Measurements from ENCODE around the gene USP33.
A peak's percentile ranks its signal among the peaks of the same experiment; 100 is the strongest.
"Not testable (repeated sequence)": the region's sequence is repeated elsewhere in the genome, so short reads cannot be mapped to it uniquely, and the experiment has no call there.

Gene USP33

DNA sequence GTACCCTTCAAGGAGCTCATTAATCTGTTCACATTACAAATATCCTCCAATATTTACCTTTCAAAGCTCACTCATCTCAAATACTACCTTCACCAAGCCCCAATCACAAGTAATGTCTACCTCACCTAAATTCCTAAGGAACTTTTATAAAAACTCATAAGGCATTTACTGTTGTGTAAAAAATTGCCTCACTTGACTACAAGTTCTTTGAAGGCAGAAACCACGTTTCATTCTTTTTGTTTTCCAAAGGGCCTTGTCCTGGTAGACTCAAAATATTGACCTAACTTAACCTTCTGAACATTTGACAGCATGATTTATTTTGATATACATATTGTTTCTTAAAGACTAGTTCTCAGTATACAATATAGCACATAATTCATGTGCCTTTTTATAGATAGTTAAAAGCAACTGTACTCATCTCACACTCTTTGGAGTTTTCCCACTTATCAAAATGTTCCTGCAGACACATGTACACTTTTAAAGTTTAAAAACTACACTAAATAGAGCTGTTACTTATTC is 2.5 kb downstream of the USP33 start:
- Mint-ChIP-seq H3K27me3 (no peaks in the 10 kb centered on the region), H3K9me3 (ENCODE audit: low read depth) (no peaks in the 10 kb centered on the region), H3K27ac (peak overlapping the region; percentile 31), H3K4me3 (peak overlapping the region; percentile 93), H3K4me1 (ENCODE audit: low read depth) (peaks cover 54% of the 10 kb centered on the region), H3K36me3 (no peaks in the 10 kb centered on the region)

DNA sequence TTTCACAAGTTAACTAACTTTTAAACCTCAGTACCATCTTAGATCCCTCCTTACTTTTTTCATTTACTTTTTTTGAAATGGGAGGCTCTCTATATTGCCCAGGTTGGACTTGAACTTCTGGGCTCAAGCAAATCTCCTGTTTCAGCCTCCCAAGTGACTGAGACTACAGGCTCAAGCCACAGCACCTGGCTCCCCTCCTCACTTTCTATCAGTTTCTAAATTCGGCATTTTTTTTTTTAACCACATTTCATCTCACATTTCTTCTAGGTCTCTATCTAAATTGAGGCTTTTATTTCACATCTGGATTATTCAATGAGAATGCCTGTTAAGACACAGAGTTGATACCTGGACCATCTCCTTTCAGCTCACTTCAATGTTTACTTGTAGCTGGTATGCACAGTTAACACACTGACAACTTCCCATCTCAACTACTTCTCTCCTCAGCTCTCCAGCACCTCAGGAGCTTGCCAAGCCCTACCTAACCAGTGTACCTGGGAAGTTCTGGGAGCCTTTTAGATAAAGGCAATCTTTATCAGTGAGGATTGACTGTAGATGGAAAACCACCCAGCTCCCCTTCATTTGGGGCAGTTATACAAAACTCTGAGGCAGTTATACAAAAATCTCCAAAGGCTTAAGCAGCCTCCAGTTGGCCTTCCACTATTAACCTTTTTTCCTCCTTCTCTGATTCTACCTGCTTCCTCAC is 3.4 kb downstream of the USP33 start:
- H3K9me3 Mint-ChIP-seq (ENCODE audit: low read depth): no peaks in the 10 kb centered on the region
- peak overlapping the region; percentile 93 for H3K4me3 Mint-ChIP-seq
- H3K27me3 Mint-ChIP-seq: no peaks in the 10 kb centered on the region
- peak overlapping the region; percentile 36 for H3K27ac Mint-ChIP-seq
- H3K36me3 Mint-ChIP-seq: no peaks in the 10 kb centered on the region
- peaks cover 56% of the 10 kb centered on the region for H3K4me1 Mint-ChIP-seq (ENCODE audit: low read depth)

DNA sequence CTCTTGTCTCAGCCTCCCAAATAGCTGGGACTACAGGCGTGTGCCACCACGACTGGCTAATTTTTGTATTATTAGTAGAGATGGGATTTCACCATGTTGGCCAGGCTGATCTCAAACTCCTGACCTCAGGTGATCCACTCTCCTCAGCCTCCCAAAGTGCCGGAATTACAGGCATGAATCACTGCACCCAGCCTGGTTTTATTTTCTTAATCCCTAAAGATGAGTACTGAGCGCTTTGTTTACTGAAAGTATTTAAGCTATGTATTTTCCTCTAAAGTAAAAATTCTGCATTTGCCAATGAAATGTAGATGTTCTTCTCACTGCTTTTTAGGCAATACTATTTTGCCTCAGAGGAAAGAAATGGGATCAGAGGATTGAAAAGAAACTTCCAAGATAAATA is 10.2 kb downstream of the USP33 start:
- not testable (repeated sequence) for H3K4me3 Mint-ChIP-seq; H3K27me3 Mint-ChIP-seq; H3K36me3 Mint-ChIP-seq; H3K27ac Mint-ChIP-seq; H3K9me3 Mint-ChIP-seq (ENCODE audit: low read depth)
- H3K4me1 Mint-ChIP-seq (ENCODE audit: low read depth): peaks cover 67% of the 10 kb centered on the region

DNA sequence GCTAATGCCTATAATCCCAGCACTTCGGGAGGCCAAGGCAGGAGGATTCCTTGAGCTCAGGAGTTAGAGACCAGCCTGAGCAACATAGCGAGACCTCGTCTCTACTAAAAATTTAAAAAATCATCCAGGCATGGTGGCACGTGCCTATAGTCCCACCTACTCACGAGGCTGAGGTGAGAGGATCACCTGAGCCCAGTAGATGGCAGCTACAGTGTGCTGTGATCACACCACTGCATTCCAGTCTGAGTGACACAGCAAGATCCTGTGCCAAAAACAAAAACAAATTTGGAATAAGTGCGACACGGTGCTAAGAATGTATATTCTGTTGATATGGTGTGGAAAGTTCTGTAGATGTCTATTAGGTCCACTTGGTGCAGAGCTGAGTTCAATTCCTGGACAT is 15.1 kb downstream of the USP33 start:
- H3K36me3 Mint-ChIP-seq: peaks cover 3% of the 10 kb centered on the region
- no peaks in the 10 kb centered on the region for H3K9me3 Mint-ChIP-seq (ENCODE audit: low read depth)
- no peaks in the 10 kb centered on the region for H3K27me3 Mint-ChIP-seq
- H3K4me1 Mint-ChIP-seq (ENCODE audit: low read depth): peaks cover 56% of the 10 kb centered on the region
- no peak overlapping the region for H3K4me3 Mint-ChIP-seq
- H3K27ac Mint-ChIP-seq: peak overlapping the region; percentile 6

DNA sequence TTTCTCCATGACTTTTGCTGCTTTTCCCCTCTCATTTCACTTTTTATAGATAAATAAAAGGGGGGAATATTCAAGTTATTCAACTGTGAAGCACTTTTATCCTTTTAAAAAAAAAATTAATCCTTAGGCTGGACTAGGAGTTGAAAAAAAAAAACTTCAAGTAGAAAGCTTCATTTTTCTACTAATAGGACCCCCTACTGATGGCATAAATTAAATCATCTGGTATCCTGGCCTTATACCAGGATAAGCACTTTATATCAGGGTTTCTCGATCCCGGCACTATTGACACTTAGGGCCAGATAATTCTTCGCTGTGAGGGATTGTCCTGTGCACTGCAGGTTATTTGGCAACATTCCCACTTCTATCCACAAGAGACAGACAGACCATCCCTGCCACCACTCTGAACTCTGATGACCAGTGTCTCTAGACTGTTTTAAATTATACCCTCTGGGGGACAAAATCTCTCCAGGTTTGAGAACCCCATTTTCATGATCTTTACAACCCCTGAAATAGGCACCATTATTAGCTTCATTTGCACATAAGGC is 17.6 kb downstream of the USP33 start:
- H3K27ac Mint-ChIP-seq: no peak overlapping the region
- no peak overlapping the region for H3K4me3 Mint-ChIP-seq
- no peaks in the 10 kb centered on the region for H3K9me3 Mint-ChIP-seq (ENCODE audit: low read depth)
- no peaks in the 10 kb centered on the region for H3K27me3 Mint-ChIP-seq
- H3K36me3 Mint-ChIP-seq: peaks cover 3% of the 10 kb centered on the region
- H3K4me1 Mint-ChIP-seq (ENCODE audit: low read depth): peaks cover 35% of the 10 kb centered on the region

DNA sequence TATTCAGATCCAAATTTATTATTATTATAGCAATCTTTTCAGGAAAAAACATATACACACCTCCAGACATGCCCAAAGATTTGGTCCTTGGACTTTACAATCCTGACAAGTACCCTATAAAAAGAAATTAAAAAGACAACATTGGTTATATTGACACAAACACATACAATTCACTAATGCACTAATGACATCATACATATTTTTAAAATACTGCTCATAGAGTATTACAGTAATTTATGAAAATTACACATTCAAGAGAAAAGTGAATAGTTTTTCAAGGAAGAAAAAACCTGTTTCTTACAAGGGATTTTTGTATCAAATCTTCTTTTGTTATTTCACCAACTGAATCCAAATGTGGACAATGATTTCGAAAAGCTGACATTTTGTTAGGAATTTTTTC is 18.3 kb downstream of the USP33 start:
- no peak overlapping the region for H3K27ac Mint-ChIP-seq
- peaks cover 29% of the 10 kb centered on the region for H3K4me1 Mint-ChIP-seq (ENCODE audit: low read depth)
- peaks cover 3% of the 10 kb centered on the region for H3K36me3 Mint-ChIP-seq
- no peaks in the 10 kb centered on the region for H3K27me3 Mint-ChIP-seq
- H3K4me3 Mint-ChIP-seq: no peak overlapping the region
- H3K9me3 Mint-ChIP-seq (ENCODE audit: low read depth): no peaks in the 10 kb centered on the region

DNA sequence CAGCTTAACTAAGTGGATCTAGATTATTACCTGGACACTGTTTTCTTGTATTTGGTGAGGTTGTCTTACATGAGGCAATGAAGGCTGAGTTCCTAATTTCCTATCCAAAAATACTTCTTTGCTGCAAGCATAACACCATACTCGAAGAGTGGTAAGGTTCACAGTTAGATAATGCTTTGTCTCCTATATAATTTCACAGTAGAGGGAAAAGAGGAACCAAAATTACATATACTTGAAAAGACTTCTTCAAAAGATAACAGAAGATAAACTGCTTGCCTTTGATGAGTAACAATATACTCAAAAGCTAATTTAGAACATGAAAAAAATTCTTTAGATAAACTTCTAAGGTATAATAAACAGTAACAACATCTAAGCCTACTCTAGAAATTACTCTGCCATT is 20.4 kb downstream of the USP33 start:
- H3K36me3 Mint-ChIP-seq: no peaks in the 10 kb centered on the region
- H3K27me3 Mint-ChIP-seq: no peaks in the 10 kb centered on the region
- H3K4me1 Mint-ChIP-seq (ENCODE audit: low read depth): peaks cover 10% of the 10 kb centered on the region
- H3K9me3 Mint-ChIP-seq (ENCODE audit: low read depth): no peaks in the 10 kb centered on the region
- no peak overlapping the region for H3K4me3 Mint-ChIP-seq
- no peak overlapping the region for H3K27ac Mint-ChIP-seq

DNA sequence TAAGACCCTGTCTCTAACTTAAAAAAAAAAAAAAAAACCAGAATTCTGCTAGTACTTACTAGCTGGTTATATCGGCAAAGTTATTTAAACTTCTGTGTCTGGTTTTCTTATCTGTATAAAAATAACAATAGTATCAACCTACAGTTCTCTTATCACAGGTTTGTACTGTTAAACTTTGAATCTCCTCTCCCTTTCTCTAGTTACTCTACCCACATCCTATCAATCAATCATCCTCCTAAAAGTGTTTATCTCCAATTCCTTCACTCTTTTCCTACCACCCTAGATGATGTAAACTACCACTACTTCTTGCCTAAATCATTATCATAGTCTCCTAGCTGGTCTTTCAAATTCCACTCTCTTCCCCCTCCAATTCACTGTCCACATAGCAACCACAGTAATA is 27.6 kb downstream of the USP33 start:
- H3K27me3 Mint-ChIP-seq: no peaks in the 10 kb centered on the region
- no peaks in the 10 kb centered on the region for H3K9me3 Mint-ChIP-seq (ENCODE audit: low read depth)
- H3K36me3 Mint-ChIP-seq: no peaks in the 10 kb centered on the region
- H3K4me3 Mint-ChIP-seq: no peak overlapping the region
- no peak overlapping the region for H3K27ac Mint-ChIP-seq
- no peaks in the 10 kb centered on the region for H3K4me1 Mint-ChIP-seq (ENCODE audit: low read depth)

DNA sequence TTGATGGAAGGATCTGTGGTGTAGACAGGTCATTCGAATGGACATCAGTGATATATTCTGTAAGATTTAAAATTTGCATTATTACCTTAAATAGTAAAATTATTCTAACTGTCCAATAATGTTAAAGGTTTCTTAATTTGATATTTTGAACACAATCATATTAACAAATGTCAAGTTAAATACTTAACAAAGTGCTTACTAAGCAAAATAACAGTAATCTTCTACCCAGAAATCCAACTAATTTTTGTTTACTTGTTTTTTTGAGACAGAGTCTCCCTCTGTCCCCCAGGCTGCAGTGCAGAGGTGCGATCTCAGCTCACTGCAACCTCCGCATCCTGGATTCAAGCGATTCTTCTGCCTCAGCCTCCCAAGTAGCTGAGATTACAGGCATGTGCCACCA is 33.9 kb downstream of the USP33 start:
- no peak overlapping the region for H3K4me3 Mint-ChIP-seq
- peaks cover 8% of the 10 kb centered on the region for H3K36me3 Mint-ChIP-seq
- H3K27me3 Mint-ChIP-seq: no peaks in the 10 kb centered on the region
- no peak overlapping the region for H3K27ac Mint-ChIP-seq
- H3K9me3 Mint-ChIP-seq (ENCODE audit: low read depth): no peaks in the 10 kb centered on the region
- peaks cover 2% of the 10 kb centered on the region for H3K4me1 Mint-ChIP-seq (ENCODE audit: low read depth)

DNA sequence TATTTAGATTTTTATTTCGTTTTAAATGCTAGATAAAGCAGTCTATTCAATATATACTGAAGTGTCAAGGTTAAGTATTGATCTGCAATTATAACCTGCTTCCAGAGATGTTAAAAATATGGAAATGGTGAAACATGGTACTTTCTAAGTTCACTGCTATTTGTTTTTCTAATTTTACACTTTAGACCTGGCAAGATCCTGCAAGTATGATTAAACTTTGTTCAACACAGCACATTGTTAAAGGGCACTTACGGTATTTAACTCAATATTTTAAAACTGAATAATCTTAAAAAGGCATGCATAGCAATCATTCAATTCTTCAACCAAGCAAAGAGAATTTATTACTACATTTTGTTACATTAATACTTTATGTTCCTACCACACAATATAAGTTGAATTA is 41.5 kb downstream of the USP33 start:
- H3K27ac Mint-ChIP-seq: no peak overlapping the region
- H3K27me3 Mint-ChIP-seq: no peaks in the 10 kb centered on the region
- peaks cover 2% of the 10 kb centered on the region for H3K4me1 Mint-ChIP-seq (ENCODE audit: low read depth)
- peaks cover 19% of the 10 kb centered on the region for H3K36me3 Mint-ChIP-seq
- H3K9me3 Mint-ChIP-seq (ENCODE audit: low read depth): no peaks in the 10 kb centered on the region
- H3K4me3 Mint-ChIP-seq: no peak overlapping the region

DNA sequence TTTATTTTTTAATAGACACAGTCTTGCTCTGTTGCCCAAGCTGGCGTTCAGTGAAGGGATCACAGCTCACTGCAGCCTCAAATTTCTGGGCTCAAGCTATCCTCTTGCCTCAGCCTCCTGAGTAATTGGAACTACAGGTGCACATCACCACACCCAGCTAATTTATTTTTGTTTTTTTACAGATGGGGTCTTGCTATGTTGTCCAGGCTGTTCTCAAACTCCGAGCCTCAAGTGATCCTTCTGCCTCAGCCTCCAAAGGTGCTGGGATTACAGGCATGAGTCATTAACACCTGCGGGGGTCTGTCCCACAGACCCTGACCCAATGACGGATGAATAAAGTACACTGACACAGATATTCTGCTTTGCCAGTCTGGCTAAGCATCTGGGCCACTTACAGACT is 43.6 kb downstream of the USP33 start:
- Mint-ChIP-seq H3K4me3 (no peak overlapping the region), H3K27me3 (no peaks in the 10 kb centered on the region), H3K4me1 (ENCODE audit: low read depth) (no peaks in the 10 kb centered on the region), H3K27ac (no peak overlapping the region), H3K9me3 (ENCODE audit: low read depth) (no peaks in the 10 kb centered on the region), H3K36me3 (peaks cover 15% of the 10 kb centered on the region)

DNA sequence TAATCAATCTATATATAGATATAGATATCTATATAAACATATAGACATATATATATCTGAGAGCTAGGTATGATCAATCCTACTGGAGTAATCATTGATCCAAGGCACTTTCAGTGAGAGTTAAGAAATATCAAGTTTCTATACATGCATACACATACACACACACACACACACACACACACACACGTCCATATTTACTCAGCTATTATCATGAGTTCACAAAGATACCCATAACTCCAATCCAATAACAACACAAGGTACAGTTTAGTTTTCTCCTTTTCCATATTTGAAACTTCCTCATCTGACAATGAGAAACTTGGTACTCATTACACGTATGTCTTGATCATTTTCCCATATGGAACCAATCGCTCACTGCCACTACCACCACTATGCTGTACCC is 49.9 kb downstream of the USP33 start:
- H3K36me3 Mint-ChIP-seq: peaks cover 14% of the 10 kb centered on the region
- H3K27ac Mint-ChIP-seq: no peak overlapping the region
- no peaks in the 10 kb centered on the region for H3K9me3 Mint-ChIP-seq (ENCODE audit: low read depth)
- H3K4me1 Mint-ChIP-seq (ENCODE audit: low read depth): peaks cover 1% of the 10 kb centered on the region
- no peak overlapping the region for H3K4me3 Mint-ChIP-seq
- no peaks in the 10 kb centered on the region for H3K27me3 Mint-ChIP-seq

DNA sequence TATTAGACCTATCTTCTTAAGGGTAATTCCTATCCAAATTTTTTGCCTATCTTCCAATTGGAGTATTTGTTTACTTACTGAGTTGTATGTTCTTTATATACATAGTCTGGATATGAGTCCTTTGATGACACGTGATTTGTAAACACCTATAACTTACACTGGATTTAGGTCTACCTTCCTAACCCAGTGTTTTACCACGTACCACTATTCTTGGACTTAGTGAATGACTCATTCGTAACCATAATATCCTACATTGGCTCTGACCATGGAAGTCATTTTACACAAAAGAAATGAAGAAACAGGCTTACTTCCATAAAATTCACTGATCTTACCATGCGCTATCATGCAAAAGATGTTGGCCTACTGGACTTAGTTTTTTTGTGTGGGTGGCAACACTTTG is 53.3 kb downstream of the USP33 start:
- Mint-ChIP-seq H3K4me3 (no peak overlapping the region), H3K27ac (no peak overlapping the region), H3K4me1 (ENCODE audit: low read depth) (peaks cover 2% of the 10 kb centered on the region), H3K9me3 (ENCODE audit: low read depth) (no peaks in the 10 kb centered on the region), H3K36me3 (peaks cover 9% of the 10 kb centered on the region), H3K27me3 (no peaks in the 10 kb centered on the region)

DNA sequence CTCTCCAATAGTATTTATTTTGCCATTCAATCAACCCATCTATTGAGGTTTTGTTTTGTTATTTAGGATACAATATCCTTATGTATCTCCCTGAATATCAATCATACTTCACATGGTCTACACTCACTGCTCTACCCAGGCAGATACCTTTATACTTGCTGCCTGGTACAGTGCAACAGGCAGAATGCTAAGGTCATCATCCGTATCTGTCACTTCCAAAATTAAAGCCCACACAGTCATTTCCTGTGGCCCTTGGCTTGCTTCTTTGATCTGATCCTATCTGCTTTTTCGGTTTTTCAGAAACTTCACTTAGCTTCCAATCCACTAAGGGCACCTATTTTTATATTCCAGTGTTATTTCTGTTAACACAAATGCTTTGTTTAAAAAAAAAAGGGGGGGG is 54.9 kb downstream of the USP33 start:
- no peaks in the 10 kb centered on the region for H3K27me3 Mint-ChIP-seq
- H3K27ac Mint-ChIP-seq: no peak overlapping the region
- peaks cover 2% of the 10 kb centered on the region for H3K4me1 Mint-ChIP-seq (ENCODE audit: low read depth)
- no peak overlapping the region for H3K4me3 Mint-ChIP-seq
- H3K9me3 Mint-ChIP-seq (ENCODE audit: low read depth): peaks cover under 1% of the 10 kb centered on the region
- peaks cover 8% of the 10 kb centered on the region for H3K36me3 Mint-ChIP-seq

DNA sequence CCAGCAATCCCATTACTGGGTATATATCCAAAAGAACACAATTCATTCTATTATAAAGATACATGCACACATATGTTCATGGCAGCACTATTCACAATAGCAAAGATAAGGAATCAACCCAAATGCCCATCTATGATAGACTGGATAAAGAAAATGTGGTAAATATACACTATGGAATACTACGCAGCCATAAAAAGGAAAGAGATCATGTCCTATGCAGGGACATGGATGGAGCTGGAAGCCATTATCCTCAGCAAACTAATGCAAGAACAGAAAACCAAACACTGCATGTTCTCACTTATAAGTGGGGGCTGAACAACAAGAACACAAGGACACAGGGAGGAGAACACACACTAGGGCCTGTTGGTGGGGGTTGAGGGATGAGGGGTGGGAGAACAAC is 60.0 kb downstream of the USP33 start:
- not testable (repeated sequence) for H3K4me3 Mint-ChIP-seq; H3K27ac Mint-ChIP-seq; H3K27me3 Mint-ChIP-seq; H3K36me3 Mint-ChIP-seq; H3K4me1 Mint-ChIP-seq (ENCODE audit: low read depth); H3K9me3 Mint-ChIP-seq (ENCODE audit: low read depth)

DNA sequence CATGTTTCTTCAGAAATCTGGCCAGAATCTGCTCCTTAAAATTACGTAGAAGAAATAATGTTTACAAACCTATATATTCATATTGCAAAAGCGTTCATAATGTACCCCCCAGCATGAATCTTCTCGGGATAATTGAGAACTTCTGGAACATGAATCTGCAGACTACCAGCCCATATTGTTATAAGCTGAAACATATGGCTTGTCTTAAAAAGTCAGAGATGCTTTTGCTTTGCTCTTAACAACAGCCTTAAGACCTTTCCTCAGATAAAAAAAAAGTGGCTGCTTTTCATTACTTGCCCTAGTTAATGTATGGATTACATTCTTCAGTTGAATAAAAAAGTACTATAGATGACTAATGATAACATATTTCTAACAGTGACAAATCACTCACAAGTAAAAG is 62.2 kb downstream of the USP33 start:
- peaks cover 9% of the 10 kb centered on the region for H3K36me3 Mint-ChIP-seq
- H3K4me1 Mint-ChIP-seq (ENCODE audit: low read depth): no peaks in the 10 kb centered on the region
- H3K9me3 Mint-ChIP-seq (ENCODE audit: low read depth): peaks cover 3% of the 10 kb centered on the region
- no peaks in the 10 kb centered on the region for H3K27me3 Mint-ChIP-seq
- H3K4me3 Mint-ChIP-seq: no peak overlapping the region
- no peak overlapping the region for H3K27ac Mint-ChIP-seq
